ENCODE measurements around the gene BHMT2.

The BHMT2 gene

GRCh38 chr5:79081779-79082178 lies 12.2 kb downstream of the BHMT2 start:
- Mint-ChIP-seq H3K9me3 (no peaks in the 10 kb centered on the region), H3K27ac (no peak overlapping the region), H3K4me1 (no peaks in the 10 kb centered on the region), H3K36me3 (no peaks in the 10 kb centered on the region), H3K27me3 (peaks cover 4% of the 10 kb centered on the region), H3K4me3 (no peak overlapping the region)
- CTCF ChIA-PET: interaction anchor here (0.7 kb wide), 1 partner anchor 70 kb away, joined by 3 read pairs; no protein-coding TSS in a partner anchor
- no peak for DNase-seq

GRCh38 chr5:79086116-79086515 lies 16.5 kb downstream of the BHMT2 start:
- Mint-ChIP-seq H3K36me3 (no peaks in the 10 kb centered on the region), H3K27me3 (peaks cover 4% of the 10 kb centered on the region), H3K4me1 (no peaks in the 10 kb centered on the region), H3K27ac (no peak overlapping the region), H3K4me3 (no peak overlapping the region), H3K9me3 (no peaks in the 10 kb centered on the region)
- DNase-seq: no peak
- CTCF ChIA-PET: no interaction called here

- H3K4me1 Mint-ChIP-seq: no peaks in the 10 kb centered on the region
- no peak overlapping the region for H3K27ac Mint-ChIP-seq
- no peak overlapping the region for H3K4me3 Mint-ChIP-seq
- no peaks in the 10 kb centered on the region for H3K36me3 Mint-ChIP-seq
- no peaks in the 10 kb centered on the region for H3K9me3 Mint-ChIP-seq
- no peak for DNase-seq
- CTCF ChIA-PET: interaction anchor here (0.8 kb wide), 1 partner anchor 769 kb away, joined by 3 read pairs; no protein-coding TSS in a partner anchor
- peaks cover 4% of the 10 kb centered on the region for H3K27me3 Mint-ChIP-seq
Measured at GRCh38 chr5:79088507-79088906, 18.9 kb downstream of the BHMT2 start.

GRCh38 chr5:79091064-79091463 lies 21.5 kb downstream of the BHMT2 start:
- Mint-ChIP-seq H3K9me3 (no peaks in the 10 kb centered on the region), H3K4me3 (no peak overlapping the region), H3K27me3 (peaks cover 4% of the 10 kb centered on the region), H3K4me1 (no peaks in the 10 kb centered on the region), H3K27ac (no peak overlapping the region), H3K36me3 (no peaks in the 10 kb centered on the region)
- no peak for DNase-seq
- CTCF ChIA-PET: no interaction called here

GRCh38 chr5:79093762-79094161 lies 24.2 kb downstream of the BHMT2 start:
- H3K4me3 Mint-ChIP-seq: no peak overlapping the region
- DNase-seq: no peak
- peaks cover 4% of the 10 kb centered on the region for H3K27me3 Mint-ChIP-seq
- H3K9me3 Mint-ChIP-seq: no peaks in the 10 kb centered on the region
- no peaks in the 10 kb centered on the region for H3K36me3 Mint-ChIP-seq
- H3K4me1 Mint-ChIP-seq: no peaks in the 10 kb centered on the region
- H3K27ac Mint-ChIP-seq: no peak overlapping the region
- CTCF ChIA-PET: no interaction called here

GRCh38 chr5:79105868-79106267 lies 36.3 kb downstream of the BHMT2 start:
- DNase-seq: no peak
- H3K4me3 Mint-ChIP-seq: no peak overlapping the region
- no peak overlapping the region for H3K27ac Mint-ChIP-seq
- peaks cover 1% of the 10 kb centered on the region for H3K9me3 Mint-ChIP-seq
- H3K27me3 Mint-ChIP-seq: peaks cover 34% of the 10 kb centered on the region
- H3K4me1 Mint-ChIP-seq: no peaks in the 10 kb centered on the region
- CTCF ChIA-PET: interaction anchor here (1.3 to 3.7 kb wide), 4 partner anchors 12 to 86 kb away, joined by 3 to 22 read pairs (median 7); no protein-coding TSS in a partner anchor
- no peaks in the 10 kb centered on the region for H3K36me3 Mint-ChIP-seq

- H3K4me1 Mint-ChIP-seq: no peaks in the 10 kb centered on the region
- no peak overlapping the region for H3K27ac Mint-ChIP-seq
- no peak for DNase-seq
- CTCF ChIA-PET: interaction anchor here (0.7 to 3.7 kb wide), 4 partner anchors 26 to 602 kb away, joined by 3 to 22 read pairs (median 6); no protein-coding TSS in a partner anchor
- H3K27me3 Mint-ChIP-seq: peaks cover 45% of the 10 kb centered on the region
- H3K36me3 Mint-ChIP-seq: no peaks in the 10 kb centered on the region
- H3K4me3 Mint-ChIP-seq: no peak overlapping the region
- no peaks in the 10 kb centered on the region for H3K9me3 Mint-ChIP-seq
Measured at GRCh38 chr5:79107020-79107796, 37.6 kb downstream of the BHMT2 start.

- no peak overlapping the region for H3K27ac Mint-ChIP-seq
- no peak for DNase-seq
- H3K4me3 Mint-ChIP-seq: no peak overlapping the region
- H3K27me3 Mint-ChIP-seq: peaks cover 54% of the 10 kb centered on the region
- H3K4me1 Mint-ChIP-seq: no peaks in the 10 kb centered on the region
- no peaks in the 10 kb centered on the region for H3K9me3 Mint-ChIP-seq
- no peaks in the 10 kb centered on the region for H3K36me3 Mint-ChIP-seq
- CTCF ChIA-PET: interaction anchor here (0.6 to 3.7 kb wide), 3 partner anchors 25 to 83 kb away, joined by 3 to 22 read pairs (median 3); no protein-coding TSS in a partner anchor
Measured at GRCh38 chr5:79108086-79108485, 38.5 kb downstream of the BHMT2 start.

GRCh38 chr5:79108792-79109191 lies 39.2 kb downstream of the BHMT2 start:
- Mint-ChIP-seq H3K27ac (no peak overlapping the region), H3K9me3 (no peaks in the 10 kb centered on the region), H3K36me3 (no peaks in the 10 kb centered on the region), H3K4me3 (no peak overlapping the region), H3K4me1 (no peaks in the 10 kb centered on the region), H3K27me3 (peaks cover 60% of the 10 kb centered on the region)
- CTCF ChIA-PET: interaction anchor here (0.6 to 3.7 kb wide), 4 partner anchors 24 to 84 kb away, joined by 3 to 22 read pairs (median 6); no protein-coding TSS in a partner anchor
- DNase-seq: no peak

GRCh38 chr5:79109527-79110492 lies 40.2 kb downstream of the BHMT2 start:
- Mint-ChIP-seq H3K27me3 (peaks cover 58% of the 10 kb centered on the region), H3K9me3 (no peaks in the 10 kb centered on the region), H3K4me3 (no peak overlapping the region), H3K27ac (no peak overlapping the region), H3K36me3 (no peaks in the 10 kb centered on the region), H3K4me1 (no peaks in the 10 kb centered on the region)
- peak; percentile 39 for DNase-seq
- CTCF ChIA-PET: interaction anchor here (1.1 kb wide), 1 partner anchor 85 kb away, joined by 8 read pairs; no protein-coding TSS in a partner anchor

GRCh38 chr5:79111387-79111959 lies 41.9 kb downstream of the BHMT2 start, which contains the start of gene BHMT:
TSS of gene BHMT (plus strand) at chr5:79111809. CDS start at chr5:79111886, 77 bp downstream.
- no peak within 1 kb of the TSS for H3K27ac Mint-ChIP-seq
- CTCF ChIA-PET: interaction anchor here (1.2 kb wide), 1 partner anchor 139 kb away, joined by 3 read pairs; no protein-coding TSS in a partner anchor
- H3K9me3 Mint-ChIP-seq: no peaks in the 10 kb centered on the region
- H3K36me3 Mint-ChIP-seq: no peaks in the 10 kb centered on the region
- H3K4me1 Mint-ChIP-seq: no peaks in the 10 kb centered on the region
- no peak within 1 kb of the TSS for H3K4me3 Mint-ChIP-seq
- H3K27me3 Mint-ChIP-seq: peaks cover 60% of the 10 kb centered on the region
- no peak for DNase-seq

GRCh38 chr5:79111960-79112702 lies 42.6 kb downstream of the BHMT2 start:
- Mint-ChIP-seq H3K27ac (no peak overlapping the region), H3K4me3 (no peak overlapping the region), H3K36me3 (no peaks in the 10 kb centered on the region), H3K9me3 (no peaks in the 10 kb centered on the region), H3K4me1 (no peaks in the 10 kb centered on the region), H3K27me3 (peaks cover 53% of the 10 kb centered on the region)
- no peak for DNase-seq
- CTCF ChIA-PET: interaction anchor here (1.2 kb wide), 1 partner anchor 139 kb away, joined by 3 read pairs; no protein-coding TSS in a partner anchor

GRCh38 chr5:79112703-79113058 lies 43.1 kb downstream of the BHMT2 start:
- H3K36me3 Mint-ChIP-seq: no peaks in the 10 kb centered on the region
- H3K9me3 Mint-ChIP-seq: no peaks in the 10 kb centered on the region
- peaks cover 48% of the 10 kb centered on the region for H3K27me3 Mint-ChIP-seq
- H3K4me3 Mint-ChIP-seq: no peak overlapping the region
- no peak overlapping the region for H3K27ac Mint-ChIP-seq
- no peak for DNase-seq
- CTCF ChIA-PET: interaction anchor here (1.2 kb wide), 1 partner anchor 140 kb away, joined by 3 read pairs; no protein-coding TSS in a partner anchor
- no peaks in the 10 kb centered on the region for H3K4me1 Mint-ChIP-seq
